WTC11 (cell line): Measurements from ENCODE around the gene BRSK2. TPM values are rescaled to one million over a fixed set of nuclear protein-coding genes. Genes with fewer than 3 reads are reported as not detected.

Experiments
- ATAC-seq: fragments of 200-7000 bp; cut with Tn5 transposase; 2 replicates; pipeline ENCODE4 v1.10.0; 2021; ENCODE audit warnings: mild to moderate bottlenecking, moderate library complexity
- CTCF ChIA-PET: fragments of 300-600 bp; sonication (Branson Sonifier 250); formaldehyde crosslinking; loops from one replicate; lab custom pipeline; 2021; ENCODE audit warnings: antibody characterized with exemption; lab: Charles Lee
- POLR2A ChIA-PET: fragments of 350-600 bp; sonication (Branson Sonifier 250); formaldehyde crosslinking; loops from one replicate; lab custom pipeline; 2021; ENCODE audit warnings: antibody characterized with exemption; lab: Charles Lee
- DNase-seq: peaks from one replicate; pipeline ENCODE4 v3.0.0; 2021; ENCODE audit warnings: low spot score
- H3K27ac Mint-ChIP-seq: 2 replicates; pipeline ENCODE4 v1.8.0; 2021; ENCODE audit warnings: mixed read lengths
- H3K27me3 Mint-ChIP-seq: 2 replicates; pipeline ENCODE4 v1.8.0; 2021; ENCODE audit warnings: low read depth, mild to moderate bottlenecking, moderate library complexity, mixed read lengths
- H3K36me3 Mint-ChIP-seq: 2 replicates; pipeline ENCODE4 v1.8.0; 2021; ENCODE audit warnings: mixed read lengths
- H3K4me1 Mint-ChIP-seq: 2 replicates; pipeline ENCODE4 v1.8.0; 2022; ENCODE audit warnings: mixed read lengths
- H3K4me3 Mint-ChIP-seq: 2 replicates; pipeline ENCODE4 v1.8.0; 2021; ENCODE audit warnings: mild to moderate bottlenecking, moderate library complexity, mixed read lengths
- H3K9me3 Mint-ChIP-seq: 2 replicates; pipeline ENCODE4 v1.8.0; 2021; ENCODE audit warnings: mixed read lengths
- ESRRA ChIP-seq: sonication (generic); formaldehyde crosslinking; IDR thresholded peaks from 2 replicates; pipeline ENCODE4 v1.8.1; 2022; ENCODE audit warnings: mild to moderate bottlenecking, missing genetic modification reagents, borderline replicate concordance
- JUN ChIP-seq: sonication (generic); formaldehyde crosslinking; IDR thresholded peaks from 2 replicates; pipeline ENCODE4 v1.8.0; 2023; ENCODE audit warnings: mild to moderate bottlenecking, missing genetic modification reagents
- KAT7 ChIP-seq: sonication (generic); formaldehyde crosslinking; IDR thresholded peaks from 2 replicates; pipeline ENCODE4 v1.8.1; 2023; ENCODE audit warnings: missing genetic modification reagents, mild to moderate bottlenecking, borderline replicate concordance
- MYBL2 ChIP-seq: sonication (generic); formaldehyde crosslinking; IDR thresholded peaks from 2 replicates; pipeline ENCODE4 v1.8.1; 2023; ENCODE audit warnings: mild to moderate bottlenecking, moderate library complexity, missing genetic modification reagents
- NFATC4 ChIP-seq: fragments of 250-450 bp; sonication (Bioruptor Pico); IDR thresholded peaks from 2 replicates; pipeline ENCODE4 v1.9.0; 2021; ENCODE audit warnings: mild to moderate bottlenecking
- RELA ChIP-seq: sonication (generic); formaldehyde crosslinking; IDR thresholded peaks from 2 replicates; pipeline ENCODE4 v1.8.1; 2022; ENCODE audit warnings: missing genetic modification reagents, mild to moderate bottlenecking, borderline replicate concordance
- SMAD4 ChIP-seq: sonication (generic); formaldehyde crosslinking; IDR thresholded peaks from 2 replicates; pipeline ENCODE4 v1.8.0; 2022; ENCODE audit warnings: mild to moderate bottlenecking, missing genetic modification reagents
- SP1 ChIP-seq: sonication (generic); formaldehyde crosslinking; conservative IDR thresholded peaks from 2 replicates; pipeline ENCODE4 v1.8.1; 2022; ENCODE audit warnings: missing genetic modification reagents
- ZNF219 ChIP-seq: sonication (generic); formaldehyde crosslinking; IDR thresholded peaks from 2 replicates; pipeline ENCODE4 v1.8.0; 2023; ENCODE audit warnings: missing genetic modification reagents, mild to moderate bottlenecking, borderline replicate concordance
- ZNF423 ChIP-seq: fragments of 250-450 bp; sonication (Bioruptor Pico); IDR thresholded peaks from 2 replicates; pipeline ENCODE4 v2.1.2; 2022; ENCODE audit warnings: mild to moderate bottlenecking, moderate library complexity
- ZNF671 ChIP-seq: fragments of 250-450 bp; sonication (Bioruptor Pico); IDR thresholded peaks from 2 replicates; pipeline ENCODE4 v1.8.0; 2021; ENCODE audit warnings: mild to moderate bottlenecking
- total RNA-seq: library from RNA; stranded (reverse); gene quantifications from 3 replicates; pipeline ENCODE4 v1.2.3, GENCODE V29; 2021
- TF ChIP-seq, protein P1 (sequence below): sonication (generic); formaldehyde crosslinking; IDR thresholded peaks from 2 replicates; pipeline ENCODE4 v1.8.1; 2023; ENCODE audit warnings: mild to moderate bottlenecking, missing genetic modification reagents
- TF ChIP-seq, protein P2 (sequence below): sonication (generic); formaldehyde crosslinking; IDR thresholded peaks from 2 replicates; pipeline ENCODE4 v1.8.1; 2022; ENCODE audit warnings: mild to moderate bottlenecking, moderate library complexity, missing genetic modification reagents
- TF ChIP-seq, protein P3 (sequence below): fragments of 250-450 bp; sonication (Bioruptor Pico); IDR thresholded peaks from 2 replicates; pipeline ENCODE4 v1.9.0; 2021; ENCODE audit warnings: mild to moderate bottlenecking
- TF ChIP-seq, protein P4 (sequence below): fragments of 250-450 bp; sonication (Bioruptor Pico); conservative IDR thresholded peaks from 2 replicates; pipeline ENCODE4 v1.9.0; 2021; ENCODE audit warnings: mild to moderate bottlenecking
- TF ChIP-seq, protein P5 (sequence below): sonication (generic); formaldehyde crosslinking; IDR thresholded peaks from 2 replicates; pipeline ENCODE4 v1.8.0; 2022; ENCODE audit warnings: mild to moderate bottlenecking, missing genetic modification reagents
- TF ChIP-seq, protein P6 (sequence below): fragments of 250-450 bp; sonication (Bioruptor Pico); IDR thresholded peaks from 2 replicates; pipeline ENCODE4 v1.8.0; 2021; ENCODE audit warnings: mild to moderate bottlenecking

BRSK2 gene
- total RNA-seq, 1 experiment from 2014 or later = 34.5 TPM

DNA sequence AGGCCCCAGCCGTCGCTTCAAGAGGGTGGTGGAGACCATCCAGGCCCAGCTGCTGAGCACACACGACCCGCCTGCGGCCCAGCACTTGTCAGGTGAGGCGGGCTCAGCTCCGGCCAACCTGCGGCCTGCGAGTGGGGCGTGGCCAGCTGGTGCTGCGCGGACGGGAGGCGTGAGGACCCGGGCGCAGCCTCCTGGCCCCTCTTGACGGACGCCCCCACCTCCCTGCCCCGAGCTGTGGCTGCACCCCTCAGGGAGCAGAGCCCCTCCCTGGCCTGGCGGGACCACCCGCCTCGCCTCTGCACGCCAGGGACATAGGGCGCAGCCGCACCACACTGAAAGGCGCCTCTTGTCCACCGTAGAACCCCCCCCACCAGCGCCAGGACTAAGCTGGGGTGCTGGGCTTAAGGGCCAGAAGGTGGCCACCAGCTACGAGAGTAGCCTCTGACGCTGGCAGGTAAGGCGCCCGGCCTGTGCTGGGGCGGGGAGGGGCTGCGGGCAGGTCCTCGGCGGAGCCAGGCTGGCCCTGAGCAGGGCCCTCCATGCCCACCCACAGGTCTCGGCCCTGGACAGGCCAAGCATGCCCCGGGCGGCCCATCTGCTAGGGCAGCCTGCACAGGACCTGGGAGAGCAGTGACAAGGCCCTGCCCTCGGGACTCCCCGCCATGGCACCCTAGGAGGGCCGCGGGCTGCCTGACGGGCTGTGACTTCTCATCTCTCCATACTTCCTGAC is 67.0 kb downstream of the BRSK2 start:
- Mint-ChIP-seq H3K36me3 (no peaks in the 10 kb centered on the region), H3K4me1 (no peaks in the 10 kb centered on the region), H3K27me3 (no peaks in the 10 kb centered on the region), H3K27ac (no peak overlapping the region), H3K4me3 (no peak overlapping the region), H3K9me3 (no peaks in the 10 kb centered on the region)
- DNase-seq (no peak), ATAC-seq (no peak)
- ChIA-PET CTCF (interaction anchor here (1.1 to 1.6 kb wide), 2 partner anchors 8 to 58 kb away, joined by 3 to 5 read pairs; no protein-coding TSS in a partner anchor), POLR2A (interaction anchor here (0.6 kb wide), 1 partner anchor 329 kb away, joined by 3 read pairs; no protein-coding TSS in a partner anchor)
- no peak for TF ChIP-seq ZNF219 (CRISPR knock-in tag)
- no peak for TF ChIP-seq JUN (CRISPR knock-in tag)
- no peak for TF ChIP-seq ESRRA (CRISPR knock-in tag)
- TF ChIP-seq, protein P1, sequence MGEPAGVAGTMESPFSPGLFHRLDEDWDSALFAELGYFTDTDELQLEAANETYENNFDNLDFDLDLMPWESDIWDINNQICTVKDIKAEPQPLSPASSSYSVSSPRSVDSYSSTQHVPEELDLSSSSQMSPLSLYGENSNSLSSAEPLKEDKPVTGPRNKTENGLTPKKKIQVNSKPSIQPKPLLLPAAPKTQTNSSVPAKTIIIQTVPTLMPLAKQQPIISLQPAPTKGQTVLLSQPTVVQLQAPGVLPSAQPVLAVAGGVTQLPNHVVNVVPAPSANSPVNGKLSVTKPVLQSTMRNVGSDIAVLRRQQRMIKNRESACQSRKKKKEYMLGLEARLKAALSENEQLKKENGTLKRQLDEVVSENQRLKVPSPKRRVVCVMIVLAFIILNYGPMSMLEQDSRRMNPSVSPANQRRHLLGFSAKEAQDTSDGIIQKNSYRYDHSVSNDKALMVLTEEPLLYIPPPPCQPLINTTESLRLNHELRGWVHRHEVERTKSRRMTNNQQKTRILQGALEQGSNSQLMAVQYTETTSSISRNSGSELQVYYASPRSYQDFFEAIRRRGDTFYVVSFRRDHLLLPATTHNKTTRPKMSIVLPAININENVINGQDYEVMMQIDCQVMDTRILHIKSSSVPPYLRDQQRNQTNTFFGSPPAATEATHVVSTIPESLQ (CRISPR knock-in tag) = no peak
- TF ChIP-seq, protein P2, sequence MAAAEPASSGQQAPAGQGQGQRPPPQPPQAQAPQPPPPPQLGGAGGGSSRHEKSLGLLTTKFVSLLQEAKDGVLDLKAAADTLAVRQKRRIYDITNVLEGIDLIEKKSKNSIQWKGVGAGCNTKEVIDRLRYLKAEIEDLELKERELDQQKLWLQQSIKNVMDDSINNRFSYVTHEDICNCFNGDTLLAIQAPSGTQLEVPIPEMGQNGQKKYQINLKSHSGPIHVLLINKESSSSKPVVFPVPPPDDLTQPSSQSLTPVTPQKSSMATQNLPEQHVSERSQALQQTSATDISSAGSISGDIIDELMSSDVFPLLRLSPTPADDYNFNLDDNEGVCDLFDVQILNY (CRISPR knock-in tag) = no peak
- no peak for TF ChIP-seq RELA (CRISPR knock-in tag)
- no peak for TF ChIP-seq SP1 (CRISPR knock-in tag)
- TF ChIP-seq, protein P3, sequence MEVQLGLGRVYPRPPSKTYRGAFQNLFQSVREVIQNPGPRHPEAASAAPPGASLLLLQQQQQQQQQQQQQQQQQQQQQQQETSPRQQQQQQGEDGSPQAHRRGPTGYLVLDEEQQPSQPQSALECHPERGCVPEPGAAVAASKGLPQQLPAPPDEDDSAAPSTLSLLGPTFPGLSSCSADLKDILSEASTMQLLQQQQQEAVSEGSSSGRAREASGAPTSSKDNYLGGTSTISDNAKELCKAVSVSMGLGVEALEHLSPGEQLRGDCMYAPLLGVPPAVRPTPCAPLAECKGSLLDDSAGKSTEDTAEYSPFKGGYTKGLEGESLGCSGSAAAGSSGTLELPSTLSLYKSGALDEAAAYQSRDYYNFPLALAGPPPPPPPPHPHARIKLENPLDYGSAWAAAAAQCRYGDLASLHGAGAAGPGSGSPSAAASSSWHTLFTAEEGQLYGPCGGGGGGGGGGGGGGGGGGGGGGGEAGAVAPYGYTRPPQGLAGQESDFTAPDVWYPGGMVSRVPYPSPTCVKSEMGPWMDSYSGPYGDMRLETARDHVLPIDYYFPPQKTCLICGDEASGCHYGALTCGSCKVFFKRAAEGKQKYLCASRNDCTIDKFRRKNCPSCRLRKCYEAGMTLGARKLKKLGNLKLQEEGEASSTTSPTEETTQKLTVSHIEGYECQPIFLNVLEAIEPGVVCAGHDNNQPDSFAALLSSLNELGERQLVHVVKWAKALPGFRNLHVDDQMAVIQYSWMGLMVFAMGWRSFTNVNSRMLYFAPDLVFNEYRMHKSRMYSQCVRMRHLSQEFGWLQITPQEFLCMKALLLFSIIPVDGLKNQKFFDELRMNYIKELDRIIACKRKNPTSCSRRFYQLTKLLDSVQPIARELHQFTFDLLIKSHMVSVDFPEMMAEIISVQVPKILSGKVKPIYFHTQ (CRISPR knock-in tag) = no peak
- no peak for TF ChIP-seq MYBL2
- TF ChIP-seq KAT7 = no peak
- no peak for TF ChIP-seq ZNF423
- TF ChIP-seq, protein P4, sequence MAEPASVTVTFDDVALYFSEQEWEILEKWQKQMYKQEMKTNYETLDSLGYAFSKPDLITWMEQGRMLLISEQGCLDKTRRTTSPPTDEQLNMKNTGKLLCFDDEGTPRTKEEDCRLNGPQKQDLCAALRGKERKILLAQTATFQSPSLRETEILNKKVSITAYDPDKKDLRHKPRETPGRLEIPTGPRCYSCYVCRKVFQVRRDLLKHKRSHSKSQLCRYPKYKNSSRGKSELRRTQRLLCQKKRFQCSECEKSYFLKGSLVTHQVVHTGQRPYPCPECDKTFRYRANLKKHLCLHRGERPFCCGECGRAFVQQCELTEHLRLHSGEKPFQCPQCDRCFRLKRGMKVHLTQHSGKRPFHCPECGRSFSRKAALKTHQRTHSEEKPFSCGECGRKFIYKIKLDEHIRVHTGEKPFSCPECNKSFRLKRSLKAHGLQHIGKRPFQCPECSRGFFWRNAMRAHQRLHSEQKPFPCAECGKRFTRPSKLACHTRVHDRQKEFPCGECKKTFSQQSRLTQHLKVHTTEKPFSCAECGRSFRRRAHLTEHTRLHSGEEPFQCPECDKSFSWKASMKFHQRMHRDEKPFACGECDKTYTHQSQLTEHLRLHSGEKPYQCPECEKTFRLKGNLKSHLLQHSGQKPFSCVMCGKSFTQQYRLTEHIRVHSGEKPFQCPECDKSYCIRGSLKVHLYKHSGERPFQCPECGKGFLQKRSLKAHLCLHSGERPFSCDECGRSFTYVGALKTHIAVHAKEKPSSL (CRISPR knock-in tag) = no peak
- TF ChIP-seq SMAD4 (CRISPR knock-in tag) = no peak
- no peak for TF ChIP-seq ZNF671 (CRISPR knock-in tag)
- TF ChIP-seq, protein P5, sequence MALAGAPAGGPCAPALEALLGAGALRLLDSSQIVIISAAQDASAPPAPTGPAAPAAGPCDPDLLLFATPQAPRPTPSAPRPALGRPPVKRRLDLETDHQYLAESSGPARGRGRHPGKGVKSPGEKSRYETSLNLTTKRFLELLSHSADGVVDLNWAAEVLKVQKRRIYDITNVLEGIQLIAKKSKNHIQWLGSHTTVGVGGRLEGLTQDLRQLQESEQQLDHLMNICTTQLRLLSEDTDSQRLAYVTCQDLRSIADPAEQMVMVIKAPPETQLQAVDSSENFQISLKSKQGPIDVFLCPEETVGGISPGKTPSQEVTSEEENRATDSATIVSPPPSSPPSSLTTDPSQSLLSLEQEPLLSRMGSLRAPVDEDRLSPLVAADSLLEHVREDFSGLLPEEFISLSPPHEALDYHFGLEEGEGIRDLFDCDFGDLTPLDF (CRISPR knock-in tag) = no peak
- TF ChIP-seq NFATC4 (CRISPR knock-in tag) = no peak
- TF ChIP-seq, protein P6, sequence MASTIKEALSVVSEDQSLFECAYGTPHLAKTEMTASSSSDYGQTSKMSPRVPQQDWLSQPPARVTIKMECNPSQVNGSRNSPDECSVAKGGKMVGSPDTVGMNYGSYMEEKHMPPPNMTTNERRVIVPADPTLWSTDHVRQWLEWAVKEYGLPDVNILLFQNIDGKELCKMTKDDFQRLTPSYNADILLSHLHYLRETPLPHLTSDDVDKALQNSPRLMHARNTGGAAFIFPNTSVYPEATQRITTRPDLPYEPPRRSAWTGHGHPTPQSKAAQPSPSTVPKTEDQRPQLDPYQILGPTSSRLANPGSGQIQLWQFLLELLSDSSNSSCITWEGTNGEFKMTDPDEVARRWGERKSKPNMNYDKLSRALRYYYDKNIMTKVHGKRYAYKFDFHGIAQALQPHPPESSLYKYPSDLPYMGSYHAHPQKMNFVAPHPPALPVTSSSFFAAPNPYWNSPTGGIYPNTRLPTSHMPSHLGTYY (CRISPR knock-in tag) = no peak
